Gastrocnemius medialis (tissue), 4 donors: ENCODE results near the gene TRIOBP.

ENCODE experiments used
- CTCF ChIP-seq, 5 experiments: fragments of 450-650 bp in 3 of 5; fragments of 200-600 bp in 2 of 5; sonication (generic) in 2 of 5; IDR thresholded peaks in 4 of 5; conservative IDR thresholded peaks in 1 of 5; 1 replicate in 4 of 5; 2 replicates in 1 of 5; pipeline ENCODE4 v1.5.1; 2016 to 2019; ENCODE audit warnings: antibody characterized with exemption in 5 of 5, mild to moderate bottlenecking in 3 of 5, moderate library complexity in 3 of 5
- POLR2A ChIP-seq, 2 donors: fragments of 450-650 bp; IDR thresholded peaks; one replicate each; pipeline ENCODE4 v1.6.1; 2017; ENCODE audit warnings: antibody characterized with exemption in 2 of 2, mild to moderate bottlenecking in 2 of 2, moderate library complexity in 2 of 2

- TF ChIP-seq CTCF (IDR thresholded peaks at IDR 0.05 in 4 of 5, conservative IDR thresholded peaks at IDR 0.05 in 1 of 5) (no peak), POLR2A (IDR thresholded peaks at IDR 0.05) (no peak)
Observed at GRCh38 chr22:37650463-37651136, 46.2 kb upstream of the TRIOBP start.
